K562 (cell line): ENCODE measurements around the gene CCNK. TPM values are rescaled to one million over a fixed set of nuclear protein-coding genes. Genes with fewer than 3 reads are reported as not detected.

Experiments used
- NEUROD1 ChIP-seq: fragments of 150-350 bp; IDR thresholded peaks from 2 replicates; pipeline ENCODE4 v1.6.1; 2014; ENCODE audit warnings: borderline replicate concordance, low read length, low read depth; ENCODE audit not compliant: partially characterized antibody
- NR1H2 ChIP-seq: sonication (generic); formaldehyde crosslinking; IDR thresholded peaks from 2 replicates; pipeline ENCODE4 v1.4.0; 2020; ENCODE audit warnings: mild to moderate bottlenecking, missing genetic modification reagents
- NR2F6 ChIP-seq: fragments of 450-650 bp; formaldehyde crosslinking; IDR thresholded peaks from 2 replicates; pipeline ENCODE4 v1.4.0; 2020; ENCODE audit warnings: mild to moderate bottlenecking
- NUFIP1 ChIP-seq: fragments of 450-650 bp; IDR thresholded peaks from 2 replicates; pipeline ENCODE4 v1.6.1; 2018; ENCODE audit not compliant: partially characterized antibody
- SMARCB1 ChIP-seq: IDR thresholded peaks from 2 replicates; pipeline ENCODE4 v1.6.1; 2011; ENCODE audit warnings: improper control_type of control experiment, low read depth; ENCODE audit not compliant: insufficient read length
- USF1 ChIP-seq: sonication (generic); formaldehyde crosslinking; IDR thresholded peaks from 2 replicates; pipeline ENCODE4 v1.9.0; 2022; ENCODE audit warnings: mild to moderate bottlenecking, missing genetic modification reagents
- XRCC3 ChIP-seq: fragments of 450-650 bp; IDR thresholded peaks from 2 replicates; pipeline ENCODE4 v1.6.1; 2017; ENCODE audit warnings: mild to moderate bottlenecking, moderate library complexity
- ZNF518B ChIP-seq: fragments of 250-450 bp; sonication (Bioruptor Pico); IDR thresholded peaks from 2 replicates; pipeline ENCODE4 v1.5.0; 2021; ENCODE audit warnings: mild to moderate bottlenecking, moderate library complexity
- ZNF717 ChIP-seq: fragments of 250-450 bp; sonication (Bioruptor Pico); IDR thresholded peaks from 2 replicates; pipeline ENCODE4 v1.5.0; 2021
- polyA plus RNA-seq, 8 experiments: library from polyadenylated mRNA; depleted of rRNA in 4 of 8; stranded (reverse) in 5 of 8; unstranded in 3 of 8; fragments of >200 nt; fragmentation: Nextera tagmentation in 2 of 8; fragmentation: Illumina TruSeq in 1 of 8; extraction: Ambion mirVana in 2 of 8; extraction: Trizol in 1 of 8; gene quantifications; 2 replicates each; pipeline versions ENCODE4 v1.2.1 to v1.2.3, GENCODE V29; 2011 to 2014; ENCODE audit warnings: inconsistent platforms in 1 of 8, missing spikeins in 1 of 8
- total RNA-seq, 7 experiments: library from RNA; depleted of rRNA in 6 of 7; stranded (reverse); fragments of >200 nt in 6 of 7; fragmentation: Illumina TruSeq in 2 of 7; extraction: Trizol in 2 of 7; gene quantifications; 2 replicates each; pipeline versions ENCODE4 v1.2.1 to v1.2.3, GENCODE V29; 2011 to 2021; ENCODE audit warnings: low replicate concordance in 1 of 7
- TF ChIP-seq, protein P1 (sequence below): fragments of 200-600 bp; sonication (generic); IDR thresholded peaks from one replicate; pipeline ENCODE4 v1.6.1; 2012; ENCODE audit warnings: mild to moderate bottlenecking, low read depth, low read length, inconsistent platforms

Gene CCNK
- total and polyA plus RNA-seq, 9 of the 15 experiments (the other 6 are each of a cell fraction or from before 2014, with no cell fraction given), result 5.8 to 84.2 (median 16.4) TPM

DNA sequence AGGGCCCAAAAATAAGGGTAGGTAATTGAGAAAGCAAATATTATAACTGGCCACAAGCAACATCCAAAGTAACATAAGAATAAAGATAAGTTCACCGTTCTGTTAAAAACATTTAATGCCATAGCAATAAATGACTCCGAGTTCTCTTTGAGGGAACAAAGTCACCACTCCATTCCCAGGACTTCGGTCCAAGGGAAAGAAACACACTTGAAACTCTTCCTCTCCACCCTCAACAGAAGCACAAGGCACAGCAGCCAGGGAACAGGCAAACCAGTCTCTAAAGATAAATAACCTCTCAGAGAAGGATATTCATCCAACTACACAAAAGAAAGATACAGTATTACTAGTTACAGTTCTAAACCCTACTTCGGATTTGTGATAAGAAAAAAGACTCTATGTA lies 3.1 kb upstream of the CCNK start (continued):
- TF ChIP-seq, protein P1, sequence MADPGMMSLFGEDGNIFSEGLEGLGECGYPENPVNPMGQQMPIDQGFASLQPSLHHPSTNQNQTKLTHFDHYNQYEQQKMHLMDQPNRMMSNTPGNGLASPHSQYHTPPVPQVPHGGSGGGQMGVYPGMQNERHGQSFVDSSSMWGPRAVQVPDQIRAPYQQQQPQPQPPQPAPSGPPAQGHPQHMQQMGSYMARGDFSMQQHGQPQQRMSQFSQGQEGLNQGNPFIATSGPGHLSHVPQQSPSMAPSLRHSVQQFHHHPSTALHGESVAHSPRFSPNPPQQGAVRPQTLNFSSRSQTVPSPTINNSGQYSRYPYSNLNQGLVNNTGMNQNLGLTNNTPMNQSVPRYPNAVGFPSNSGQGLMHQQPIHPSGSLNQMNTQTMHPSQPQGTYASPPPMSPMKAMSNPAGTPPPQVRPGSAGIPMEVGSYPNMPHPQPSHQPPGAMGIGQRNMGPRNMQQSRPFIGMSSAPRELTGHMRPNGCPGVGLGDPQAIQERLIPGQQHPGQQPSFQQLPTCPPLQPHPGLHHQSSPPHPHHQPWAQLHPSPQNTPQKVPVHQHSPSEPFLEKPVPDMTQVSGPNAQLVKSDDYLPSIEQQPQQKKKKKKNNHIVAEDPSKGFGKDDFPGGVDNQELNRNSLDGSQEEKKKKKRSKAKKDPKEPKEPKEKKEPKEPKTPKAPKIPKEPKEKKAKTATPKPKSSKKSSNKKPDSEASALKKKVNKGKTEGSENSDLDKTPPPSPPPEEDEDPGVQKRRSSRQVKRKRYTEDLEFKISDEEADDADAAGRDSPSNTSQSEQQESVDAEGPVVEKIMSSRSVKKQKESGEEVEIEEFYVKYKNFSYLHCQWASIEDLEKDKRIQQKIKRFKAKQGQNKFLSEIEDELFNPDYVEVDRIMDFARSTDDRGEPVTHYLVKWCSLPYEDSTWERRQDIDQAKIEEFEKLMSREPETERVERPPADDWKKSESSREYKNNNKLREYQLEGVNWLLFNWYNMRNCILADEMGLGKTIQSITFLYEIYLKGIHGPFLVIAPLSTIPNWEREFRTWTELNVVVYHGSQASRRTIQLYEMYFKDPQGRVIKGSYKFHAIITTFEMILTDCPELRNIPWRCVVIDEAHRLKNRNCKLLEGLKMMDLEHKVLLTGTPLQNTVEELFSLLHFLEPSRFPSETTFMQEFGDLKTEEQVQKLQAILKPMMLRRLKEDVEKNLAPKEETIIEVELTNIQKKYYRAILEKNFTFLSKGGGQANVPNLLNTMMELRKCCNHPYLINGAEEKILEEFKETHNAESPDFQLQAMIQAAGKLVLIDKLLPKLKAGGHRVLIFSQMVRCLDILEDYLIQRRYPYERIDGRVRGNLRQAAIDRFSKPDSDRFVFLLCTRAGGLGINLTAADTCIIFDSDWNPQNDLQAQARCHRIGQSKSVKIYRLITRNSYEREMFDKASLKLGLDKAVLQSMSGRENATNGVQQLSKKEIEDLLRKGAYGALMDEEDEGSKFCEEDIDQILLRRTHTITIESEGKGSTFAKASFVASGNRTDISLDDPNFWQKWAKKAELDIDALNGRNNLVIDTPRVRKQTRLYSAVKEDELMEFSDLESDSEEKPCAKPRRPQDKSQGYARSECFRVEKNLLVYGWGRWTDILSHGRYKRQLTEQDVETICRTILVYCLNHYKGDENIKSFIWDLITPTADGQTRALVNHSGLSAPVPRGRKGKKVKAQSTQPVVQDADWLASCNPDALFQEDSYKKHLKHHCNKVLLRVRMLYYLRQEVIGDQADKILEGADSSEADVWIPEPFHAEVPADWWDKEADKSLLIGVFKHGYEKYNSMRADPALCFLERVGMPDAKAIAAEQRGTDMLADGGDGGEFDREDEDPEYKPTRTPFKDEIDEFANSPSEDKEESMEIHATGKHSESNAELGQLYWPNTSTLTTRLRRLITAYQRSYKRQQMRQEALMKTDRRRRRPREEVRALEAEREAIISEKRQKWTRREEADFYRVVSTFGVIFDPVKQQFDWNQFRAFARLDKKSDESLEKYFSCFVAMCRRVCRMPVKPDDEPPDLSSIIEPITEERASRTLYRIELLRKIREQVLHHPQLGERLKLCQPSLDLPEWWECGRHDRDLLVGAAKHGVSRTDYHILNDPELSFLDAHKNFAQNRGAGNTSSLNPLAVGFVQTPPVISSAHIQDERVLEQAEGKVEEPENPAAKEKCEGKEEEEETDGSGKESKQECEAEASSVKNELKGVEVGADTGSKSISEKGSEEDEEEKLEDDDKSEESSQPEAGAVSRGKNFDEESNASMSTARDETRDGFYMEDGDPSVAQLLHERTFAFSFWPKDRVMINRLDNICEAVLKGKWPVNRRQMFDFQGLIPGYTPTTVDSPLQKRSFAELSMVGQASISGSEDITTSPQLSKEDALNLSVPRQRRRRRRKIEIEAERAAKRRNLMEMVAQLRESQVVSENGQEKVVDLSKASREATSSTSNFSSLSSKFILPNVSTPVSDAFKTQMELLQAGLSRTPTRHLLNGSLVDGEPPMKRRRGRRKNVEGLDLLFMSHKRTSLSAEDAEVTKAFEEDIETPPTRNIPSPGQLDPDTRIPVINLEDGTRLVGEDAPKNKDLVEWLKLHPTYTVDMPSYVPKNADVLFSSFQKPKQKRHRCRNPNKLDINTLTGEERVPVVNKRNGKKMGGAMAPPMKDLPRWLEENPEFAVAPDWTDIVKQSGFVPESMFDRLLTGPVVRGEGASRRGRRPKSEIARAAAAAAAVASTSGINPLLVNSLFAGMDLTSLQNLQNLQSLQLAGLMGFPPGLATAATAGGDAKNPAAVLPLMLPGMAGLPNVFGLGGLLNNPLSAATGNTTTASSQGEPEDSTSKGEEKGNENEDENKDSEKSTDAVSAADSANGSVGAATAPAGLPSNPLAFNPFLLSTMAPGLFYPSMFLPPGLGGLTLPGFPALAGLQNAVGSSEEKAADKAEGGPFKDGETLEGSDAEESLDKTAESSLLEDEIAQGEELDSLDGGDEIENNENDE, result no peak
- TF ChIP-seq SMARCB1, result no peak
- no peak for TF ChIP-seq USF1 (CRISPR knock-in tag)
- no peak for TF ChIP-seq NR2F6 (CRISPR knock-in tag)
- TF ChIP-seq ZNF717 (CRISPR knock-in tag), result no peak
- TF ChIP-seq NR1H2, result no peak
- no peak for TF ChIP-seq NUFIP1
- no peak for TF ChIP-seq ZNF518B (CRISPR knock-in tag)
- TF ChIP-seq XRCC3, result no peak
- no peak for TF ChIP-seq NEUROD1
